ENCODE measurements around the gene ZNF547.

GRCh38 chr19:57350877-57351805 lies 12.2 kb upstream of the ZNF547 start, which contains the start of gene ZNF304:
- no peak for TF ChIP-seq ZNF148 (tag by site-specific recombination; IDR thresholded peaks at IDR 0.05; ENCODE audit: borderline replicate concordance)
- TF ChIP-seq, protein P1, sequence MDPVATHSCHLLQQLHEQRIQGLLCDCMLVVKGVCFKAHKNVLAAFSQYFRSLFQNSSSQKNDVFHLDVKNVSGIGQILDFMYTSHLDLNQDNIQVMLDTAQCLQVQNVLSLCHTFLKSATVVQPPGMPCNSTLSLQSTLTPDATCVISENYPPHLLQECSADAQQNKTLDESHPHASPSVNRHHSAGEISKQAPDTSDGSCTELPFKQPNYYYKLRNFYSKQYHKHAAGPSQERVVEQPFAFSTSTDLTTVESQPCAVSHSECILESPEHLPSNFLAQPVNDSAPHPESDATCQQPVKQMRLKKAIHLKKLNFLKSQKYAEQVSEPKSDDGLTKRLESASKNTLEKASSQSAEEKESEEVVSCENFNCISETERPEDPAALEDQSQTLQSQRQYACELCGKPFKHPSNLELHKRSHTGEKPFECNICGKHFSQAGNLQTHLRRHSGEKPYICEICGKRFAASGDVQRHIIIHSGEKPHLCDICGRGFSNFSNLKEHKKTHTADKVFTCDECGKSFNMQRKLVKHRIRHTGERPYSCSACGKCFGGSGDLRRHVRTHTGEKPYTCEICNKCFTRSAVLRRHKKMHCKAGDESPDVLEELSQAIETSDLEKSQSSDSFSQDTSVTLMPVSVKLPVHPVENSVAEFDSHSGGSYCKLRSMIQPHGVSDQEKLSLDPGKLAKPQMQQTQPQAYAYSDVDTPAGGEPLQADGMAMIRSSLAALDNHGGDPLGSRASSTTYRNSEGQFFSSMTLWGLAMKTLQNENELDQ (tag by site-specific recombination; IDR thresholded peaks at IDR 0.05; ENCODE audit: low read depth), result no peak
- TF ChIP-seq, protein P2, sequence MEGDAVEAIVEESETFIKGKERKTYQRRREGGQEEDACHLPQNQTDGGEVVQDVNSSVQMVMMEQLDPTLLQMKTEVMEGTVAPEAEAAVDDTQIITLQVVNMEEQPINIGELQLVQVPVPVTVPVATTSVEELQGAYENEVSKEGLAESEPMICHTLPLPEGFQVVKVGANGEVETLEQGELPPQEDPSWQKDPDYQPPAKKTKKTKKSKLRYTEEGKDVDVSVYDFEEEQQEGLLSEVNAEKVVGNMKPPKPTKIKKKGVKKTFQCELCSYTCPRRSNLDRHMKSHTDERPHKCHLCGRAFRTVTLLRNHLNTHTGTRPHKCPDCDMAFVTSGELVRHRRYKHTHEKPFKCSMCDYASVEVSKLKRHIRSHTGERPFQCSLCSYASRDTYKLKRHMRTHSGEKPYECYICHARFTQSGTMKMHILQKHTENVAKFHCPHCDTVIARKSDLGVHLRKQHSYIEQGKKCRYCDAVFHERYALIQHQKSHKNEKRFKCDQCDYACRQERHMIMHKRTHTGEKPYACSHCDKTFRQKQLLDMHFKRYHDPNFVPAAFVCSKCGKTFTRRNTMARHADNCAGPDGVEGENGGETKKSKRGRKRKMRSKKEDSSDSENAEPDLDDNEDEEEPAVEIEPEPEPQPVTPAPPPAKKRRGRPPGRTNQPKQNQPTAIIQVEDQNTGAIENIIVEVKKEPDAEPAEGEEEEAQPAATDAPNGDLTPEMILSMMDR (tag by site-specific recombination; IDR thresholded peaks at IDR 0.05), result no peak
- TF ChIP-seq KLF16 (tag by site-specific recombination; IDR thresholded peaks at IDR 0.05), result no peak
- no peak for TF ChIP-seq ZNF10 (tag by site-specific recombination; IDR thresholded peaks at IDR 0.05)
- TF ChIP-seq ZSCAN23 (tag by site-specific recombination; IDR thresholded peaks at IDR 0.05), result no peak
- TF ChIP-seq HOXA7 (CRISPR knock-in tag; IDR thresholded peaks at IDR 0.05; ENCODE audit: borderline replicate concordance), result no peak
- TF ChIP-seq ZNF274 (IDR thresholded peaks at IDR 0.05; ENCODE audit: low read length), result no peak
- TF ChIP-seq ZNF274 (tag by site-specific recombination; IDR thresholded peaks at IDR 0.05; ENCODE audit: borderline replicate concordance), result no peak
- no peak for TF ChIP-seq ZNF548 (tag by site-specific recombination; IDR thresholded peaks at IDR 0.05)
- TF ChIP-seq ZNF362 (tag by site-specific recombination; IDR thresholded peaks at IDR 0.05), result no peak
- TF ChIP-seq SALL2 (tag by site-specific recombination; IDR thresholded peaks at IDR 0.05; ENCODE audit: borderline replicate concordance), result no peak
- no peak for TF ChIP-seq ZNF544 (tag by site-specific recombination; IDR thresholded peaks at IDR 0.05)
- TF ChIP-seq ZSCAN16 (tag by site-specific recombination; IDR thresholded peaks at IDR 0.05), result no peak

Data from HEK293 (cell line).